BE2C (cell line): ENCODE results near the gene GYS1.

Source experiments
- DNase-seq: peaks from one replicate; pipeline ENCODE4 v3.0.0-alpha.2; 2020
- H3K27me3 ChIP-seq: fragments of 250-450 bp; sonication (Bioruptor Pico); 2 replicates; pipeline ENCODE4 v1.5.1; 2020; ENCODE audit warnings: mild to moderate bottlenecking
- H3K36me3 ChIP-seq: fragments of 250-450 bp; sonication (Bioruptor Pico); 2 replicates; pipeline ENCODE4 v1.5.1; 2020; ENCODE audit warnings: mild to moderate bottlenecking
- H3K4me1 ChIP-seq: fragments of 250-450 bp; sonication (Bioruptor Pico); 2 replicates; pipeline ENCODE4 v1.5.1; 2020
- H3K4me3 ChIP-seq: 2 replicates; pipeline ENCODE4 v1.5.1; 2011; ENCODE audit warnings: low read depth, low read length
- H3K9me3 ChIP-seq: fragments of 250-450 bp; sonication (Bioruptor Pico); 2 replicates; pipeline ENCODE4 v1.5.1; 2020
- CTCF ChIP-seq: IDR thresholded peaks from 2 replicates; pipeline ENCODE4 v1.5.1; 2012; ENCODE audit warnings: mild to moderate bottlenecking, low read depth, low read length

Gene GYS1

GRCh38 chr19:48992581-48993174, 431 bp downstream of the GYS1 start:
- DNase-seq: no peak
- Histone ChIP-seq H3K36me3 (peaks cover 7% of the 10 kb centered on the region; the same call in 1 of the 2 replicates), H3K4me1 (no peaks in the 10 kb centered on the region), H3K27me3 (no peaks in the 10 kb centered on the region), H3K9me3 (no peaks in the 10 kb centered on the region), H3K4me3 (peak overlapping the region; percentile 78)
- no peak for TF ChIP-seq CTCF

GRCh38 chr19:48991873-48992580, 1.1 kb downstream of the GYS1 start:
- no peak for TF ChIP-seq CTCF
- Histone ChIP-seq H3K36me3 (peaks cover 7% of the 10 kb centered on the region; the same call in 1 of the 2 replicates), H3K9me3 (no peaks in the 10 kb centered on the region), H3K4me3 (peak overlapping the region; percentile 78), H3K4me1 (no peaks in the 10 kb centered on the region), H3K27me3 (no peaks in the 10 kb centered on the region)
- no peak for DNase-seq

GRCh38 chr19:48991011-48991609, 2.0 kb downstream of the GYS1 start:
- H3K36me3 ChIP-seq: peaks cover 7% of the 10 kb centered on the region; the same call in 1 of the 2 replicates
- no peak overlapping the region for H3K4me3 ChIP-seq
- H3K4me1 ChIP-seq: no peaks in the 10 kb centered on the region
- H3K9me3 ChIP-seq: no peaks in the 10 kb centered on the region
- no peaks in the 10 kb centered on the region for H3K27me3 ChIP-seq
- no peak for TF ChIP-seq CTCF
- DNase-seq: no peak

- Histone ChIP-seq H3K4me1 (no peaks in the 10 kb centered on the region), H3K27me3 (no peaks in the 10 kb centered on the region), H3K4me3 (no peak overlapping the region), H3K36me3 (peaks cover 12% of the 10 kb centered on the region; the same call in 1 of the 2 replicates), H3K9me3 (no peaks in the 10 kb centered on the region)
- TF ChIP-seq CTCF: no peak
- DNase-seq: no peak
These were observed 2.7 kb downstream of the GYS1 start for GRCh38 chr19:48990400-48990799.

- H3K36me3 ChIP-seq: peaks cover 16% of the 10 kb centered on the region; the same call in 1 of the 2 replicates
- H3K4me3 ChIP-seq: no peak overlapping the region
- H3K27me3 ChIP-seq: no peaks in the 10 kb centered on the region
- DNase-seq: no peak
- no peaks in the 10 kb centered on the region for H3K9me3 ChIP-seq
- no peak for TF ChIP-seq CTCF
- no peaks in the 10 kb centered on the region for H3K4me1 ChIP-seq
These were observed 3.3 kb downstream of the GYS1 start for GRCh38 chr19:48989701-48990291.
